ENCODE data around the gene CDO1.
A peak's percentile ranks its signal among the peaks of the same experiment; 100 is the strongest.

The CDO1 gene

GRCh38 chr5:115816226-115817081 lies at the start of gene CDO1:
Gene CDO1 (minus strand): TSS chr5:115816659. CDS start chr5:115816397, 262 bp downstream.
- peak; percentile 29 for DNase-seq

DNA sequence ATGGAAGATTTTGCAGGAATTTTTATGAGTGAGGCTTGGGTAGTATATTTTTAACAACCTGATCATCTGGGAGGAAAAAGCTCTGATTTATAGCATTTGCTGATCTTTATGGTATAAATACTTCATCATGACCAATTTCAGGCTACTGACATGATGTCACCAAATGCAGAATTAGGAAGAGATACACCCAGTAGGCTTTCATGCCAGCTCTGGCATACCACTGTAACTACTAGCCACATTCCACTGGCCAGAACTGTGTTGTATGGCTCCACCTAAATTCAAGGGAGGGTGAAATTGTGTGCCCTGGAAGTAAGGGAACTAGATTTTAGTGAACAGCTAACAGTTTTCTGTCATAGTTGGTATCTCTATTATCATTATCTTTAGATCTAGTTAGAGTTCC lies 42.9 kb upstream of the CDO1 start:
- DNase-seq = no peak

GRCh38 chr5:115858396-115858795 lies 41.9 kb upstream of the CDO1 start:
- DNase-seq = no peak

DNA sequence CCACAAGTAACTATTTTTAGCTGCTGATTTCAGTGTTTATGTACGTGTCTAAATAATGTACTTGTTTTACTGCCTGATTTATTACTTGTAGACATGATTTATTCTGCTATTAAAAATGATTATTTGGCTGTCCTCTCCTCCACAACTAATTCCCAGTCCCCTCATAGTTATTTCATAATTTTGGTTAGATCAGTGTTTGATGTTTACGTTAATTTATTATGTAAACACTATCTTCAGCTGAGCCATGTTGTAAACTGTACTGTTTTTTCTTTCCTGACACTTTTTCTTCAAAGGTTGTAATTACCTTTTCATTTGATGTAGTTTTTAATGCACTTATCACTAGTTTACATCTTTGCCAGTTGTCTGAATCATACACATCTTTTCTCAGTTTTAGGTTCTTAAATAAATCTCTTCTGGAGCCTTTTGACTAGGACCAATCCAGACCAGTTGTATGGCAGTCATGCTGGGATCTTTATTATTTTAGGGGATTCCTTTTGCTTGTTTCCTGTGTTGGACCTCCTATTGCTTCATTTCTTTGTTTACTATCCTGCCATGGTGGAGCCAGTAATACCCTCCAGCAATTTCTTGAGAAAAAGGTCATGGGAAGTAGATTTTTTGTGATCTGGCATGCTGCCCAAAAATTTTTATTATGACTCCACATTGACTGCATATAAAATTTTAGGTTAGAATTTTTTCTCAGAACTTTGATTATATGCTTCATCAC lies 41.3 kb upstream of the CDO1 start:
- no peak for DNase-seq

DNA sequence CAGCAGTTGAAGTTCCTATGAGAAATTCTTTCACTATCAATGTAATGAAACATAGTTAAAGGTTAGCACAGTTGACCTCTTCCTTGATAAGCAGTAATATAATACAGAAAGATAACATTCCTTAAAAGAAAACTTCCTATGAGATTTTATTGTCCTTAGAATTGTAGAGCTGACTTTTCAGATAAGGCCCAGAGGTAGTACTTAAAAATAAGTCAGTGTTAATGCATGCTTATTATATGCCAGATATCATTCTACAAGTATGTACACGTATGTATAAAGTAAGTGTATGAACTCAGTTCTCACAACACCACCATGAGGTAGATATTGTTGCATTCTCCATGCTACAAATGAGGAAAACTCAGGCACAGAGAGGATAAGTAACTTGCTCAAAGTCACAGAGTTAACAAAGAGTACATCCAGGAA lies 40.6 kb upstream of the CDO1 start:
- no peak for DNase-seq

DNA sequence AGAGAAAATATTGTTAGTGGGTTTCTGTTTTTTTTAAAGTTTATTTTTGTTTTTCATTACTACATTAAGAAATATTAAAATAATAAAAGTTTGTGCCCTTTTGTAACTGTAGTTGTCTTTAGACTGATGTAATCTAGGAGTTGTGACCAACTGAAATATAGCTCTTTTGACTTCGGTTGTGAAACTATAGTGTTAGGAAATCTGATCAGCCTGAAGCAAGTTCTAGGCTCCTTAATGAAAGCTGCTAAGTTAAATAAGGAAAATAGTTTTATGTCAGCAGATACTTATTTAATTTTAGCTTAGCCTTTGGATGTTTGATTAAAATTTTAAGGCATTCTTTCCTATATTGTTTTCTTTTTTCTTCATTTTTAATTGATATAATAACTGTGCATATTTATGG lies 39.5 kb upstream of the CDO1 start:
- no peak for DNase-seq

DNA sequence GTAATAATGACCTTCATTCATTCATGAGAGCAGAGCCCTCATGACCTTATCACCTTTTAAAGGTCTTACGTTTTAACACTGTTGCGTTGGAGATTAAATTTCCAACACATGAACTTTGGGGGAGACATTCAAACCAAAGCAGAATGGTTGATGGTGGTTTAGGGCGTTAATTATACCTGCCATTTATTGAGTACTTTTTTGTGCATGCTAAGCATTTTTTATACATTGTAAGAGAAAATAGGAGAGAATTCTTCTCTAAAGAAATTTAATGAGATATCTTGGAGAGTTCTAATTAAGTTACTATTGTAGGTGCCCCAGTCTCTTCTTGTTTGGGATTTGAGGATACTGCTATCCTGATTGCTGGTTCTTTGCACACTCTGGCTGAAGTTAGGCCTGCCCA lies 37.7 kb upstream of the CDO1 start:
- DNase-seq = no peak

- DNase-seq = no peak
Observed at GRCh38 chr5:115850744-115851416, 34.4 kb upstream of the CDO1 start.

DNA sequence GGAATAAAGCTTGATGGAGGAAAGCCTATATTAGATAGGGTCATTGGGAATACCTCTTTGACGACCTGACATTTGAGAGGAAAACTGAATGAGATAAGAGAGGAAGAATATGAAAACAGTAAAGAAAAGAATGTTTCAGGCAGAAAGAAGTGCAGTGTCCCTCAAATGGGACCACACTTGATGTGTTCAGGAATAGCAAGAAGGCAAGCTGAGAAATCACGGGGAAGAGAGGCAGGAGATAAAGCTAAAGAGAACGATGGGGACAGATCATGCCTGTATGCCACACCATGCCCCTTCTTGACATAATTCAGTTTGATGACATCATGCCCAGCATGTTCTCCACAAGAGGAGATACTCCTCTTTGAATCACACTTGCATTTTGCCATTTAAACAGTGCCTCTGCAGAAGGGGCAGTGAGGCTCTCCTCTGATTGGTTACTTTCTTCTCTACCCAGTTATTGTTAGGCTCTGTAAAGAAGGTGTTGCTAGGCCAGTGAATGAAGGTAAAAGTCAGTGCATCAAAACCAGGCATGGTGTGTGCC lies 32.9 kb upstream of the CDO1 start:
- DNase-seq = no peak

DNA sequence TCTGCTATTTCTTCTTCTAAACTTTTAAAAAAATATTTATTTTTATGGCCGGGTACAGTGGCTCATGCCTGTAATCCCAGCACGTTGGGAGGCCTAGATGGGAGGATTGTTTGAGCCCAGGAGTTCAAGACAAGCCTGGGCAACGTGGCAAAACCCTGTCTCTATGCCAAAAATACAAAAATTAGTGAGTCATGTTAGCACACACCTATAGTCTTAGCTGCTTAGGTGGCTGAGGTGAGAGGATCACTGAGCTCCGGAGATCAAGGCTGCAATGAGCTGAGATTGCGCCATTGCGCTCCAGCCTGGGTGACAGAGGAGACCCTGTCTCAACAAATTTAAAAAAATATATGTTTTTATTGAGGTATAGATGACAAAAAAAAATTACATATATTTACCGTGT lies 30.8 kb upstream of the CDO1 start:
- DNase-seq = no peak

DNA sequence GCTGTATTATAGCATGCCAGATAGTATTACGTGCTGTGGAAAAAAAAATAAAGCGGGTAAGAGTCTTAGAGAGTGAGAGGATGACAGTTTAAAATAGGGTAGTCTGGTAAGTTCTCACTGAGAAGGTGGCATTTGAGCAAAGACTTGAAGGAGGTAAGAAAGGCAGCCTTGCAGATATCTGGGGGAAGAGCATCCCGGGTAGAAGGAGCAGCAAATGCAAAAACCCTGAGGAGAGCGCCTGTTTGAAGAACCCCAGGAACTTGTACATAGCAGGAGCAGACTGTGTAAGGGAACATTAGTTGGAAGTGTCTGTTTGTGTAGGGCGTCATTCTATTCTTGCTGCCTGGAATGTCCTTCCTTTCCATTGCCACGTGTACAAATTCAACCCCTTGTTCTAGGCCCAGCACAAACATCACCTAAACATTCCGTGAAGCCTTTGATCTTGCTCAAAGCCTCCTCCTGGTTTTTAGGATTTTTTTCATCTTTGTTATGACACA lies 27.9 kb upstream of the CDO1 start:
- no peak for DNase-seq

GRCh38 chr5:115843444-115844130 lies 27.1 kb upstream of the CDO1 start:
- no peak for DNase-seq

- no peak for DNase-seq
Observed at GRCh38 chr5:115842952-115843351, 26.5 kb upstream of the CDO1 start.

- peak; percentile 27 for DNase-seq
Observed at GRCh38 chr5:115842089-115842935, 25.9 kb upstream of the CDO1 start.

DNA sequence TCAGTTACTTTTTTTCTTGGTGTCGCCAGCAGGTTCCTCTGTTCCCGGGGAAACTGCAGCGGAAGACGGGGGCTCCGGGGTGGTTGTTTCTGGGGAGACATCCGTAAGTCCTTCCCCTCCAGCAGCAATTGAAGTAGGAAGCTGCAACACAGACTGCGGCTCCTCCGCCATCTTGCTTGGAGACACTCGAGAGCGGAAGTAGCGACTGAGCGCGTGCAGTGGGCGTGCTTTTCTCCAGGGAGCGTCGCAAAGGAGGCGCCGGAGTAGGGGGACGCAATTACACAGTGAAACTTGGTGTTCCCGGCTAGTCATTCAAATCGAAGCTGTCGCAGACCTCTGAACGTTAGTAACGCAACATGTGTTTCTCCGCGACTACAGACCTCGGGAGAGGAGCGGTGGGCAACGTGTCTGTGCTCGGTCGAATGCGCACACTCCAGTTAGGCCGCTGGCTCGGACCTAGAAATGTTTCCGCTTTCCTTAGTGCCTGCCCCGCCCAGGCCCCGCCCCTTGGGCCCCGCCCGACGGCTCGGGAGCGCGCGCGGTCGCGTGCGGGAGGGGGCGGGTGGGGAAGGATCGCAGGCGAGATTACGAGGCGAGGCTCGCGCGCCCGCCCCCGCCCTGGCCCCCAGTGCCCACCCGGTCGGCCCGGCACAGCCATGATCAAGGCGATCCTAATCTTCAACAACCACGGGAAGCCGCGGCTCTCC lies 25.1 kb upstream of the CDO1 start, which contains the start of the genes AP3S1 and ATG12:
AP3S1 (plus strand) TSS at position 554 of the 707 bp plus-strand sequence; CDS start at position 657, 103 bp downstream.
ATG12 (minus strand) TSS at position 184 of the 707 bp plus-strand sequence; CDS start at position 171, 13 bp downstream.
- peak; percentile 93 for DNase-seq

DNA sequence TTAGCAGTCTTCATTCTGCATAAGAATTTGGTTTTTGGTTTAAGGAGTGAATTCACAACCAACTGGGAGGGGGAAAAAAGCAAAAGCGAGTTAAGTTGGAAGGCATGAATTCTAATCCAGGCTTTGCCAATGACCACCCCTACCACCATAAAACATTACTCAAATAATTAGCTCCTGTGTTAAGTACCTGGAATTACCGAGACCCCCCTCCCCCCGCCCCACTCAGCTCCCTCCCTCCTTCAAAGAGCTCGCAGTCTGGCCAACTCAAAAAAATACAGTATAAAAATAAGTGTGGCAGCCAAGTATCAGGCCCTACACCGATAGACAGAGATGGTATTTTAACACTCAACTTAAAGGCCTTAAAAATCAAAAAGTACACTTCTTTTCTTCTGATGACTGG lies 24.4 kb upstream of the CDO1 start:
- DNase-seq = no peak

GRCh38 chr5:115838885-115839518 lies 22.5 kb upstream of the CDO1 start:
- peak; percentile 71 for DNase-seq

- no peak for DNase-seq
Observed at GRCh38 chr5:115835481-115835880, 19.0 kb upstream of the CDO1 start.

GRCh38 chr5:115831163-115831768 lies 14.8 kb upstream of the CDO1 start:
- DNase-seq = peak; percentile 50

- no peak for DNase-seq
Observed at GRCh38 chr5:115829913-115830312, 13.5 kb upstream of the CDO1 start.
